Hypothalamus (tissue), 51 donors: ENCODE measurements around the gene TSPAN9.

Experiments used
- DNase-seq, 51 donors: peaks; one replicate each; lab custom pipeline; 2025; lab: John Stamatoyannopoulos, UW

The TSPAN9 gene

GRCh38 chr12:3178671-3179313 lies 101.6 kb downstream of the TSPAN9 start:
- DNase-seq: no peak

- no peak for DNase-seq
These were observed 102.6 kb downstream of the TSPAN9 start for GRCh38 chr12:3179731-3180130.

- no peak for DNase-seq
These were observed 105.2 kb downstream of the TSPAN9 start for GRCh38 chr12:3182426-3182825.

- DNase-seq: no peak
These were observed 107.3 kb downstream of the TSPAN9 start for GRCh38 chr12:3184485-3184884.

GRCh38 chr12:3185260-3185870 lies 108.2 kb downstream of the TSPAN9 start:
- no peak for DNase-seq

GRCh38 chr12:3186546-3187215 lies 109.5 kb downstream of the TSPAN9 start:
- no peak for DNase-seq

- DNase-seq: no peak
These were observed 110.9 kb downstream of the TSPAN9 start for GRCh38 chr12:3187846-3188770.

- DNase-seq: no peak
These were observed 112.1 kb downstream of the TSPAN9 start for GRCh38 chr12:3189282-3189681.

GRCh38 chr12:3190101-3190500 lies 112.9 kb downstream of the TSPAN9 start:
- DNase-seq: no peak

- no peak for DNase-seq
These were observed 114.3 kb downstream of the TSPAN9 start for GRCh38 chr12:3191450-3191849.

GRCh38 chr12:3192221-3192620 lies 115.0 kb downstream of the TSPAN9 start:
- no peak for DNase-seq

- DNase-seq: no peak
These were observed 116.0 kb downstream of the TSPAN9 start for GRCh38 chr12:3193131-3193530.

GRCh38 chr12:3193755-3194154 lies 116.6 kb downstream of the TSPAN9 start:
- DNase-seq: no peak

- DNase-seq: no peak
These were observed 118.2 kb downstream of the TSPAN9 start for GRCh38 chr12:3195337-3195736.

GRCh38 chr12:3195859-3196483 lies 118.8 kb downstream of the TSPAN9 start:
- peak in 1 of 51 donors; percentile 26 for DNase-seq

- DNase-seq: no peak
These were observed 119.3 kb downstream of the TSPAN9 start for GRCh38 chr12:3196488-3196887.

GRCh38 chr12:3197131-3197818 lies 120.1 kb downstream of the TSPAN9 start:
- DNase-seq: no peak

- peak in 7 of 51 donors; percentile 6 to 49 (median 12) for DNase-seq
These were observed 122.4 kb downstream of the TSPAN9 start for GRCh38 chr12:3199551-3200031.

- DNase-seq: peak in 23 of 51 donors; percentile 9 to 58 (median 23)
These were observed 122.9 kb downstream of the TSPAN9 start for GRCh38 chr12:3200032-3200617.
